Activated CD4-positive, alpha-beta memory T cell treated with anti-CD3 and anti-CD28 coated beads for 36 hours (primary cell): ENCODE data around the gene TRPV3. TPM values are rescaled to one million over a fixed set of nuclear protein-coding genes. Genes with fewer than 3 reads are reported as not detected.

Experiments used
- CTCF ChIA-PET: fragments of 350-600 bp; sonication (Branson Sonifier 250); formaldehyde crosslinking; loops from one replicate; lab custom pipeline; 2021; ENCODE audit warnings: antibody characterized with exemption, inconsistent platforms; lab: Charles Lee
- POLR2A ChIA-PET: fragments of 350-600 bp; sonication (Branson Sonifier 250); formaldehyde crosslinking; loops from one replicate; lab custom pipeline; 2021; ENCODE audit warnings: antibody characterized with exemption; lab: Charles Lee
- DNase-seq: peaks from one replicate; pipeline ENCODE4 v3.0.0-alpha.2; 2020
- H3K27ac Mint-ChIP-seq: one replicate; pipeline ENCODE4 v1.8.0; 2021; ENCODE audit warnings: mixed read lengths
- H3K27me3 Mint-ChIP-seq: one replicate; pipeline ENCODE4 v1.8.0; 2021; ENCODE audit warnings: mixed read lengths
- H3K36me3 Mint-ChIP-seq: one replicate; pipeline ENCODE4 v1.8.0; 2021; ENCODE audit warnings: mixed read lengths
- H3K4me1 Mint-ChIP-seq: one replicate; pipeline ENCODE4 v1.8.0; 2021; ENCODE audit warnings: low read depth, mixed read lengths
- H3K4me3 Mint-ChIP-seq: one replicate; pipeline ENCODE4 v1.8.0; 2021; ENCODE audit warnings: mild to moderate bottlenecking, mixed read lengths
- H3K9me3 Mint-ChIP-seq: one replicate; pipeline ENCODE4 v1.8.0; 2021; ENCODE audit warnings: mixed read lengths
- intact Hi-C: fragments of 100-400 bp; cut with micrococcal nuclease; formaldehyde crosslinking; loops from one replicate; pipeline ENCODE4 v1.15.1; 2023
- total RNA-seq, 2 experiments: library from RNA; stranded (reverse); gene quantifications; one replicate each; pipeline ENCODE4 v1.2.3, GENCODE V29; 2021

TRPV3 gene
- total RNA-seq, result under 1 TPM; 0.77 to 0.97 TPM

DNA sequence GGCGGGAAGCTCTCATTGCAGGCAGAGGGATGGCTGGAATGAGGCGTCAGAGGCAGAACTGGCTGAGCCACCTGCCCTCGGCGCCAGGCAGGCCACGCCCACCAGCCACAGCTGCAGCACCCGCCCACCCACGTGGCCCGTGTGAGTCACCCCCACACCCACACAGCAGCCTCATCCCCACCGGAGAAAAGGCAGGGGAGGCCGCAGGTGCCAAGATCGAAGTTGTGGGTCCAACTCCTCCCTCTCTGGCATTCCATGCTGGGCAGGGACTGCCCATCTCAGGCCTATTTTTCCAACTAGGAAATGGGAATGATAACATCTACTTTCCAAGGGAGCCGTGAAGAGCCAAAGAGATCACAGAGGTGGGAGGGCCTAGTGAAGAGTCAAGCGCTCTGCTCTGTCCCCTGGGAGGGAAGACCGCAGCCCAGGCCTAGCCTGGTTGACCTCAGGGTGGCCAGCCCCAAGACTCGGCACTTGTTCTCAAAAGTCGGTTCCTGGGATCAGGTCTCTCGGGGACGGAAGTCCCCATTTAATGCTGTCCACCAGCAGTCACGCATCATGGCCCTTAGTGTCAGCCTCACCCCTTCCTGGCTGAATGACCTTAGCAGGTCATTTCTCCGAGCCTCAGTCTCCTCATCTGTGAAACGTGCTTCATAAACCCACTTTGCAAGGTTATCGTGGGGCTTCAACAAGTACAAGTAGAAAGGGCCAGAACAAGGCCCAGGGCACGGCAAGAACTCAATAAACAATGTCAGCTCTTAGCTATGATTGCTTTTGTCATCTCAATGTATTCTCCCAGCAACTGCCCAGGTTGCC lies at the start of gene TRPV3:
TSS of gene TRPV3 (minus strand) at position 45 of the 816 bp plus-strand sequence. CDS start 2,962 bp downstream, outside the sequence.
- DNase-seq, result peak; percentile 87
- peaks cover 2% of the 10 kb centered on the region for H3K27me3 Mint-ChIP-seq
- no peaks in the 10 kb centered on the region for H3K9me3 Mint-ChIP-seq
- H3K36me3 Mint-ChIP-seq, result no peaks in the 10 kb centered on the region
- POLR2A ChIA-PET, result interaction anchor here (1.3 kb wide), 2 partner anchors 82 to 518 kb away, joined by 3 to 4 read pairs; no protein-coding TSS in a partner anchor
- H3K4me1 Mint-ChIP-seq, result peaks cover 31% of the 10 kb centered on the region
- no peak within 1 kb of the TSS for H3K4me3 Mint-ChIP-seq
- CTCF ChIA-PET, result interaction anchor here (1.1 to 1.3 kb wide), 2 partner anchors 44 to 90 kb away, joined by 3 read pairs; no protein-coding TSS in a partner anchor
- intact Hi-C loops, result loop anchor here (5.0 kb wide), 1 partner anchor 84 kb away; no protein-coding TSS in a partner anchor
- H3K27ac Mint-ChIP-seq, result peak within 1 kb of the TSS; percentile 77

- DNase-seq, result no peak
- intact Hi-C loops, result no loop called here
- Mint-ChIP-seq H3K4me3 (no peak overlapping the region), H3K9me3 (no peaks in the 10 kb centered on the region), H3K27ac (no peak overlapping the region), H3K27me3 (no peaks in the 10 kb centered on the region), H3K4me1 (no peaks in the 10 kb centered on the region), H3K36me3 (peaks cover 9% of the 10 kb centered on the region)
- POLR2A ChIA-PET, result no interaction called here
- CTCF ChIA-PET, result interaction anchor here (2.9 to 3.8 kb wide), 2 partner anchors 33 to 44 kb away, joined by 15 to 21 read pairs; partner anchors contain the start of genes CTNS and SHPK
Measured at GRCh38 chr17:3603870-3604259, 46.3 kb upstream of the TRPV3 start.

GRCh38 chr17:3603119-3603869 lies 45.7 kb upstream of the TRPV3 start:
- H3K4me1 Mint-ChIP-seq, result no peaks in the 10 kb centered on the region
- H3K9me3 Mint-ChIP-seq, result no peaks in the 10 kb centered on the region
- intact Hi-C loops, result no loop called here
- H3K27ac Mint-ChIP-seq, result no peak overlapping the region
- H3K36me3 Mint-ChIP-seq, result peaks cover 6% of the 10 kb centered on the region
- H3K27me3 Mint-ChIP-seq, result no peaks in the 10 kb centered on the region
- ChIA-PET CTCF (interaction anchor here (0.6 to 3.8 kb wide), 12 partner anchors 10 to 815 kb away, joined by 3 to 21 read pairs (median 3); partner anchors contain the start of genes CTNS and SHPK), POLR2A (no interaction called here)
- H3K4me3 Mint-ChIP-seq, result no peak overlapping the region
- no peak for DNase-seq

GRCh38 chr17:3602499-3602898 lies 44.9 kb upstream of the TRPV3 start:
- ChIA-PET POLR2A (no interaction called here), CTCF (interaction anchor here (0.7 to 3.8 kb wide), 15 partner anchors 9 to 753 kb away, joined by 3 to 21 read pairs (median 3); partner anchors contain the start of genes CTNS, SHPK and TRPV3)
- H3K9me3 Mint-ChIP-seq, result no peaks in the 10 kb centered on the region
- no peaks in the 10 kb centered on the region for H3K4me1 Mint-ChIP-seq
- no peak overlapping the region for H3K27ac Mint-ChIP-seq
- H3K36me3 Mint-ChIP-seq, result peaks cover 4% of the 10 kb centered on the region
- peak; percentile 40 for DNase-seq
- intact Hi-C loops, result loop anchor here (1.0 kb wide), 1 partner anchor 46 kb away; no protein-coding TSS in a partner anchor
- H3K27me3 Mint-ChIP-seq, result no peaks in the 10 kb centered on the region
- no peak overlapping the region for H3K4me3 Mint-ChIP-seq

GRCh38 chr17:3600529-3601205 lies 43.1 kb upstream of the TRPV3 start:
- ChIA-PET POLR2A (no interaction called here), CTCF (interaction anchor here (1.7 to 3.8 kb wide), 2 partner anchors 36 to 552 kb away, joined by 5 to 15 read pairs; partner anchors contain the start of genes CTNS and SHPK)
- no peak overlapping the region for H3K4me3 Mint-ChIP-seq
- peaks cover 4% of the 10 kb centered on the region for H3K36me3 Mint-ChIP-seq
- no peaks in the 10 kb centered on the region for H3K9me3 Mint-ChIP-seq
- no peaks in the 10 kb centered on the region for H3K4me1 Mint-ChIP-seq
- DNase-seq, result no peak
- H3K27ac Mint-ChIP-seq, result no peak overlapping the region
- intact Hi-C loops, result no loop called here
- H3K27me3 Mint-ChIP-seq, result no peaks in the 10 kb centered on the region

- Mint-ChIP-seq H3K9me3 (no peaks in the 10 kb centered on the region), H3K36me3 (peaks cover 4% of the 10 kb centered on the region), H3K4me1 (no peaks in the 10 kb centered on the region), H3K4me3 (no peak overlapping the region), H3K27ac (no peak overlapping the region), H3K27me3 (no peaks in the 10 kb centered on the region)
- ChIA-PET CTCF (no interaction called here), POLR2A (no interaction called here)
- DNase-seq, result no peak
- intact Hi-C loops, result no loop called here
Measured at GRCh38 chr17:3598078-3598477, 40.5 kb upstream of the TRPV3 start.

GRCh38 chr17:3596804-3597464 lies 39.3 kb upstream of the TRPV3 start:
- Mint-ChIP-seq H3K4me1 (no peaks in the 10 kb centered on the region), H3K4me3 (no peak overlapping the region), H3K27ac (no peak overlapping the region), H3K9me3 (no peaks in the 10 kb centered on the region), H3K27me3 (no peaks in the 10 kb centered on the region), H3K36me3 (no peaks in the 10 kb centered on the region)
- DNase-seq, result no peak
- POLR2A ChIA-PET, result no interaction called here
- intact Hi-C loops, result no loop called here
- CTCF ChIA-PET, result no interaction called here

GRCh38 chr17:3594976-3595375 lies 37.4 kb upstream of the TRPV3 start:
- Mint-ChIP-seq H3K4me1 (no peaks in the 10 kb centered on the region), H3K27me3 (no peaks in the 10 kb centered on the region), H3K4me3 (no peak overlapping the region), H3K9me3 (no peaks in the 10 kb centered on the region), H3K27ac (no peak overlapping the region), H3K36me3 (peaks cover 1% of the 10 kb centered on the region)
- DNase-seq, result no peak
- ChIA-PET CTCF (no interaction called here), POLR2A (no interaction called here)
- intact Hi-C loops, result no loop called here

DNA sequence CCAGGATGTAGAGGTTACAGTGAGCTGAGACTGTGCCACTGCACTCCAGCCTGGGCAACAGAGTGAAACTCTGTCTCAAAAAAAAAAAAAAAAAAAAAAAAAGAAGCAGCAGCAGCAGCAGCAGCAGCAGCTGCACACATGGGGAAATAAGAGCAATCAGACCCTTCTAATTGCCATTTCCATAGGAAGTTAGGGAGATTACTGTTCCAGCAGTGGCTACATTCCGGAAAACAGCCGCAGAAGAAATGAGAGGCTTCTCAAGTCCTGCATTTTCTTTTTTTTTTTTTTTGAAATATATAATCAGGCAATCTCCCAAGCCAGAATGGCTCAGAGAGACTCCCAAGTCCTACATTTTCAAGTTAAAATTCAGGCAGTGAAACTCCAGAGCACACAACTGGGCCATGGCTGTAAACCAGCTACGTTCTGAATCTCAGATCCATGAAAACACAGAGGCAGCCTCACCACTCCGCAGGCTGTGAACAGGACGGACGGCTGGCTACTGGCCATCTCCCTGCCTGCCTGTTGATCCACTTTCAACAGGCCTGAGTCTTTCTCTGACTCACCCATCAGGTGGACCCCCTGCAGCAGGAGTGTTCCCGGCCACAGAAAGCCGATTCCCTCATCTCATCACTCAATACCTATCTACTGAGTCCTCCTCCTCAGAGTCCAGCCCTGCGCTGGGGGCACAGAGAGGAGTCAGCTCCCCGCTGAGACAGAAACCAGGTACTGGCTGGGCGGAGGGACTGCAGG lies 36.6 kb upstream of the TRPV3 start:
- ChIA-PET POLR2A (no interaction called here), CTCF (no interaction called here)
- intact Hi-C loops, result no loop called here

GRCh38 chr17:3593384-3593783 lies 35.8 kb upstream of the TRPV3 start:
- H3K27ac Mint-ChIP-seq, result no peak overlapping the region
- H3K9me3 Mint-ChIP-seq, result no peaks in the 10 kb centered on the region
- no peaks in the 10 kb centered on the region for H3K4me1 Mint-ChIP-seq
- CTCF ChIA-PET, result no interaction called here
- H3K4me3 Mint-ChIP-seq, result no peak overlapping the region
- no peak for DNase-seq
- H3K27me3 Mint-ChIP-seq, result no peaks in the 10 kb centered on the region
- intact Hi-C loops, result no loop called here
- POLR2A ChIA-PET, result no interaction called here
- H3K36me3 Mint-ChIP-seq, result peaks cover 9% of the 10 kb centered on the region

More for the DNA sequence above, 36.6 kb upstream of the TRPV3 start:
- H3K4me3 Mint-ChIP-seq, result no peak overlapping the region
- no peak for DNase-seq
- no peaks in the 10 kb centered on the region for H3K4me1 Mint-ChIP-seq
- no peak overlapping the region for H3K27ac Mint-ChIP-seq
- H3K36me3 Mint-ChIP-seq, result peaks cover 7% of the 10 kb centered on the region
- no peaks in the 10 kb centered on the region for H3K9me3 Mint-ChIP-seq
- no peaks in the 10 kb centered on the region for H3K27me3 Mint-ChIP-seq
